HG03469 (cell line): ENCODE results near the gene GATA5.

Experiments
- ATAC-seq: cut with Tn5 transposase; IDR thresholded peaks from one replicate; pipeline ENCODE4 v1.9.1; 2021; ENCODE audit warnings: mild to moderate bottlenecking, moderate library complexity, moderate number of reproducible peaks; ENCODE audit not compliant: unreplicated experiment

The GATA5 gene

GRCh38 chr20:62475772-62476055 lies at the start of gene GATA5:
Gene GATA5, minus strand, starts transcription at chr20:62475995. Its CDS starts 474 bp downstream, at chr20:62475521.
- no peak for ATAC-seq

DNA sequence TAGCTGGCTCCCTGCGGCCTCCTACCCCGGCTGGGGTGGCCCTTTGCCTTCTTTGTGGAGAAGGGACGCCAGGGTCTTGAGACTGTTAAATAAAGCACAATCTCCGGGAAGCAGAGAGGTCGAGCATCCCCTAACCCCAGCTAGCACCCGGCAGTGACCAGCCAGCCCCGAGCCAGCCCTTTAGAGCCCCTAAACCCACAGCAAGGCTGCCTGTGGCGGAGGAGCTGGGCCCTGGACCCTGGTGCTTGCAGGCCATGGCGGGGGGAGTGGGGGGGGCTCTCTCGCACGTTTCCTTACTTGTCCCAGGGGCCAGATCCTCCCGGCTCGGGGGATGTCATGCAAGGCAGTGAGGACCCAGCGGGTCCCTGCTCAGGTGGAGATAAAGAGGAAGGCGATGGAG lies 49.2 kb upstream of the GATA5 start:
- ATAC-seq, result no peak

GRCh38 chr20:62524505-62524911 lies 48.7 kb upstream of the GATA5 start:
- no peak for ATAC-seq

GRCh38 chr20:62523473-62524203 lies 47.8 kb upstream of the GATA5 start:
- no peak for ATAC-seq

- no peak for ATAC-seq
Measured at GRCh38 chr20:62522748-62523396, 47.1 kb upstream of the GATA5 start.

GRCh38 chr20:62519826-62520225 lies 44.0 kb upstream of the GATA5 start:
- no peak for ATAC-seq

GRCh38 chr20:62518911-62519310 lies 43.1 kb upstream of the GATA5 start:
- ATAC-seq, result no peak

- ATAC-seq, result no peak
Measured at GRCh38 chr20:62517901-62518610, 42.3 kb upstream of the GATA5 start.

DNA sequence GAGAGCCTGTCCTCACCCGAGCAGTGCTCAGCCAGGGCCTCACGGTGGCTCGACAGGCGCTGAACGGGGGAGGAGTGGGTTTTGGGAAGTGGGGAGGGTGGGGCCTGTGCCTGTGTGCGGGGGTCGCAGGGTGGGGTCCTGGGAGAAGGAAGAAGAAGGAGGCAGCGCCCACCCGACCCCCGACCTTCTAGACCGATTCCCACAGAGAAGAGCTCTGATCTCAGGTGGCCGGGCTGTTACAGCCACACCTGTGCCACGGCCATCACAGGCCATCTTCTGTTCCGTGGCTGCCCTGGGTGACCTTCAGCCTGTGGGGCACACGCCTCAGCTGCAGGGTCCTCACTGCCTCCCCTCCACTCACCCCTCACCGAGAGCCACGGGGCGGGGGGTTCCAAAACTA lies 41.4 kb upstream of the GATA5 start:
- ATAC-seq, result no peak

DNA sequence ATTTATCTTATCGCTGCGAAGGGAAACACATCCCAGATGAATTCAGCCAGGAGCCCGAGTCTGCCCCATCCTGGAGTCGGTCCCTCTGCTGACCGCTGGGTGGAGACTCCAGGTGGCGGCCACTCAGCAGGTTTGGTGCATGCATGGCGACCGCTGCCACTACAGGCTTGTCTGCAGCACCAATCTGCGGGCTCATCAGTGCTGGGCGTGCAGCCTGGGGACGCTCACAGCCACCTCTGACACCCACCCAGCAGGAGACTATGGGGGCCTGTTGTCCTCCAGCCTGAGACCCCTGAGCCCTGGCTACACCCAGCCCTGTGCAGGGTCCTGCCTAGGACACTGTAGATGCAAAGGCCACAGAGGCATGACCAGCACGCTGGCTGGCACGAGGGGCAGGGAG lies 40.5 kb upstream of the GATA5 start:
- ATAC-seq, result no peak

GRCh38 chr20:62515826-62516225 lies 40.0 kb upstream of the GATA5 start:
- no peak for ATAC-seq

DNA sequence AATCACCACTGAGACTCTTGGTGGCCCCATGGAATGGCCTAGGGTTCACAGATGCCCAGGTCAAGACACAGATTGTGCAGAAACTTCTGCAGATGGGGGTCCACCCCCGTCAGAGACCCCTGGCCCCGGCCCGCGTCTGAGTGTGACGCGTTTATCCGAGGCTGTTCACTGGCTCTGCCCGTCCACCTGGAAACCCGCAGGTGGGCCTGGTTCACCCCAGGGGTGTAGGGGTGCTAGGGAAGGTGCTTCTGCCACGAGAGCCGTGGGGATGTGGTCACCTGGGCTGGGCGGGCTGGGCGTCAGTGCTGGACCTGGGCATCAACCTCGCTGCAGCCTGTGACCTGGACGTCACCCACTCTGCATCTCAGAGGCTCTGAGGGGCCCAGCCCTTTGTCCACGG lies 39.5 kb upstream of the GATA5 start:
- ATAC-seq, result no peak

DNA sequence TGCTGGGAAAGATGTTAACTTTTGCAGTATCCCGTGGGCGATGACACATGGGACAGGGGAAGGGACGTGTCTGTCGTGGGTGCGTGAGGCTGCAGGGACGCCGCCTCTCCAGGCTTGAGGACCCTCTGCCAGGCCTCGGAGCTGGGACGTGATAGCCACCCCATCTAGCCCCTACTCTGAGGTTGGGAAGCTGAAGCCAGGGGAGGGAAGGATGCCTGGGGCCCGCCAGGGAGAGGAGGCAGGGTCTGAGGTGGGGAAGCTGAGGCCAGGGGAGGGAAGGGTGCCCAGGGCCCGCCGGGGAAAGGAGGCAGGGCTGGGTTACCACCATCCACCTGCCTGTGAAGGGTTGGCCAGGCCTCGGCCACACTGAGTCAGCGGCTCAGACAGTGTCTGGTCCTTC lies 38.2 kb upstream of the GATA5 start:
- ATAC-seq, result no peak

- no peak for ATAC-seq
Measured at GRCh38 chr20:62511915-62512610, 36.3 kb upstream of the GATA5 start.

DNA sequence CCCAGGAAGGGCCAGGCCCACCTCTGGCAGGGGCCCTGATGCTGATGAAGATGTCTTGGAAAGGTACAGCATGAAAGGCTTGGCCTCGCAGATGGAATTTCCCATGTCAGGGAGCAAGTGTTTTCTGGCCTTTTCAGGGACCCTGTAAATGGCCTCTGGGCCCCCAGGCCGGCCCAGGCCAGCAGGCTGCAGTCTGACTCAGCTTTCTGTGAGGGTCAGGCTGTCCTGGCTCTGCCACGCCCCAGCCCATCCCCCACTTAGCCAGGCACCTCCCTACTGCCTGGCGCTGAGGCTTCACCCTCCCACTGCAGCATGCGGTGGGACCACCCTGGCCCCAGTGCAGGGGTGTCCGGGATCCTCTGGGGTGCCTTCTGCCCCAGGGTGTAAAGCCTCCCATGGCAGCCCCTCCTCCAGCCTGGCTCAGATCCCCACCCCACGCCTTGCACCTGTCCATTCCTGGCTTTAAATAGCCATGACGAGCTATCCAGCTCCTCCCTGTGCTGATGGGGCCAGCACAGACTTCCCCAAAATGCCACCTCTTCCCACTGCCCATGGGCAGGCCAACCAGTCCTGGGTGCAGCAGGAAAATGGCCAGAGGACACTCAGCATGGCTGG lies 35.6 kb upstream of the GATA5 start:
- ATAC-seq, result no peak

GRCh38 chr20:62508641-62509051 lies 32.9 kb upstream of the GATA5 start:
- ATAC-seq, result no peak

GRCh38 chr20:62507991-62508640 lies 32.3 kb upstream of the GATA5 start:
- ATAC-seq, result no peak

GRCh38 chr20:62507323-62507722 lies 31.5 kb upstream of the GATA5 start:
- ATAC-seq, result no peak

- ATAC-seq, result no peak
Measured at GRCh38 chr20:62506791-62507190, 31.0 kb upstream of the GATA5 start.

DNA sequence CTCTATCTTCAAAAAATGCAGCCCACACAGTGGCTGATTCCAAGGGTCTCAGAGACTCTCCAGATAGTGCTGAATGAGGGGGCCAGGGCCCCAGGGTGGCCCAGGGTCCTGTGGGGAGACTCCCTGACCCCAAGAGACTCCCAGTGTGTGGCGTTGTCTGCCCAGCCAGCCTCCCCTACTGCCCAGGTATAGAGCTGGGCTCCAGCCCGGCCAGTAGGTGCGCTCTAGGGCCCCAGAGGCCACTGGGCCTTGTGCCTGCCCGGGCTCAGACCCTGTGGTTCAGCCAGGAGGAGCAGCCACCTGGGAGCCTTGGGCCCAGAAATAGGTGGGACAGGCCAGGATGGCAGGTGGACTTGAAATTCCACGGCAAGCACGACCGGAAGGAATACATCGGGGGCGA lies 30.3 kb upstream of the GATA5 start:
- no peak for ATAC-seq
